Skeletal muscle tissue (tissue), 4 donors: ENCODE measurements around the gene FKBP2. TPM values are rescaled to one million over a fixed set of nuclear protein-coding genes. Genes with fewer than 3 reads are reported as not detected.

Experiments
- H3K27ac ChIP-seq: one replicate; pipeline ENCODE4 v1.7.0; 2013; ENCODE audit warnings: mild to moderate bottlenecking, low read depth, low read length, inconsistent platforms
- H3K27me3 ChIP-seq, 3 donors: one replicate each; pipeline ENCODE4 v1.7.0; 2013; ENCODE audit warnings: low read length in 3 of 3; ENCODE audit not compliant: control insufficient read depth in 3 of 3, insufficient read depth in 3 of 3
- H3K36me3 ChIP-seq, 3 donors: one replicate each; pipeline ENCODE4 v1.7.0; 2013; ENCODE audit warnings: low read length in 3 of 3; ENCODE audit not compliant: control insufficient read depth in 3 of 3, insufficient read depth in 3 of 3
- H3K4me1 ChIP-seq, 3 donors: one replicate each; pipeline ENCODE4 v1.7.0; 2013; ENCODE audit warnings: low read length in 3 of 3, mild to moderate bottlenecking in 3 of 3; ENCODE audit not compliant: control insufficient read depth in 3 of 3, insufficient read depth in 3 of 3
- H3K4me3 ChIP-seq, 3 donors: one replicate each; pipeline ENCODE4 v1.7.0; 2013; ENCODE audit warnings: low read length in 3 of 3
- H3K9ac ChIP-seq, 3 donors: one replicate each; pipeline ENCODE4 v1.7.0; 2013; ENCODE audit warnings: low read length in 3 of 3, mild to moderate bottlenecking in 3 of 3, moderate library complexity in 2 of 3, low read depth in 1 of 3
- H3K9me3 ChIP-seq, 3 donors: one replicate each; pipeline ENCODE4 v1.7.0; 2013; ENCODE audit warnings: low read length in 3 of 3; ENCODE audit not compliant: control insufficient read depth in 3 of 3
- total RNA-seq: library from RNA; depleted of rRNA; stranded (reverse); fragments of >200 nt; gene quantifications from one replicate; pipeline ENCODE4 v1.2.3, GENCODE V29; 2014
- donor health status: Osteomylitis.

The FKBP2 gene
- total RNA-seq, 1 donor from 2014 or later: 26.1 TPM

DNA sequence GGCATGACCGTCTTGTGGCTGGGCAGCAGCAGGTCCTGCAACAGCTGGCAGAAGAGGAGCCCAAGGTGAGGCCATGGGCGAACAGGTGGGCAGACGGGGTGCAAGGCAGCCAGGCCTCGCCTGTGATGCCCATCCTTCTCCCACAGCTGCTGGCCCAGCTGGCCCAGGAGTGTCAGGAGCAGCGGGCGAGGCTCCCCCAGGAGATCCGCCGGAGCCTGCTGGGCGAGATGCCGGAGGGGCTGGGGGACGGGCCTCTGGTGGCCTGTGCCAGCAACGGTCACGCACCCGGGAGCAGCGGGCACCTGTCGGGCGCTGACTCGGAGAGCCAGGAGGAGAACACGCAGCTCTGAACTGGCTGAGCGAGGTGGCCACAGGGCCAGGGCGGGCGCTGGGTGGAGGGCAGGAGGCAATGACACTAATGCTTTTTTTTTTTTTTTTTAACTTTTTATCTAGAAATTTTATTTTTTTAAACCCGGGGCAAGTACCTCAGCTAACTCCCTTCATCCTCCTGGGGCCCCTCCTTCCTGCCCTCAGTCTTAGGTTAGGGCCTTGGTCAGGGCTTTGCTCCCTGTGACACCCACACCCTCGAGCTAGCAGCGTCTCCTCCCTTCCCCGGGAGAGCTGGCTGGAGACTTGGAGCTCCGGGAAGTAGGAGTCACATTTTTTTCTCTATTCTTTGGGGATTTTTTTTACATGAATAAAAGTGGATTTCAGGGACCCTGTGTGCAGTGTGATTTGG lies 26.5 kb downstream of the FKBP2 start:
- Histone ChIP-seq H3K9ac (peak overlapping the region; percentile 33 to 91 (median 38)), H3K4me1 (peaks cover 23 to 32% (median 31%) of the 10 kb centered on the region in 3 donors), H3K27ac (peak overlapping the region; percentile 96), H3K9me3 (no peaks in the 10 kb centered on the region), H3K4me3 (no peak overlapping the region), H3K27me3 (no peaks in the 10 kb centered on the region), H3K36me3 (peaks cover 19 to 28% (median 27%) of the 10 kb centered on the region in 3 donors)

DNA sequence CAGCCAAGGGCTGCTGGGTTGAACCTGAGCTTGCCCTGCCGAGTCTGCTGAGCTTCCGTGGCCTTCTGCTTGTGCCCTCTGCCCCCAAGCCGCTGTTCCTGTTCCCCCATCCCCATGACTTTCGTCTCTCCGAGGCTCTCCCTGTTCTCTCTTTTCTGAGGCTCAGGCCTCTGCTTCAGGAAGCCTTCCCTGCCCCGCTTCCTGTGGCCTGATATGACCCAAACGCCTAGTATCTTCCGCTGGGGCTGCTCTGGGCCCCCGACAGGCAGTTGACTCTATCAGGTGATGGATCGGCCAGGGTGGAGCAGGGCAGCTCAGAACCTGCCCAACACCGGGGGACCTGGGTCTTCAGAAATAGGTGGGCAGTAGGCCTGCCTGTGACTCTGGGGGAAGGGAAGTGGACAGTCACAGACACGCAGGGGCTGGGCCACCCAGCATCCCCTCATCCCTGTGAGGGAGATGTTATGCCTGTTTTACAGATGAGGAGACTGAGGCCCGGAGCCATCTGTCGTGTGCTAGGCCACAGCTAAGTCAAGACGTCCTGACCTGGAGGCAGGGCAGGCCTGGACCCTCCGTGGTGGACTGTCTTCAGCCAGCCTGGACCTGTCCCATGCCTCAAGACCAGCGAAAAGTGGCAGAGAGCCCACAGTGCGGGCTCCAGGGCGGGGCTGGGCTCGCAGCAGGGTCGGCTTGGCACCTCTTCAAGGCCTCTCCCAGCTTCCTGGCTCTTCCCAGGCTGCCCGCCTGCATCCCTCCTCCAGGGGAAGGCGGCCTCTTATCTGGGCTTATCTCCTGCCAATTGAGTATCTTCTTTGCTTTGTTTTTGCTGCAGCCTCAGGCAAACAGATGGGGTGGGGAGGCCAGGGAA lies 27.4 kb downstream of the FKBP2 start:
- peak overlapping the region; percentile 87 to 91 (median 90) for H3K9ac ChIP-seq
- H3K27ac ChIP-seq: peak overlapping the region; percentile 96
- H3K36me3 ChIP-seq: peaks cover 13 to 23% (median 19%) of the 10 kb centered on the region in 3 donors
- H3K27me3 ChIP-seq: no peaks in the 10 kb centered on the region
- peak overlapping the region; percentile 78 to 84 (median 80) for H3K4me3 ChIP-seq
- peaks cover 24 to 34% (median 32%) of the 10 kb centered on the region in 3 donors for H3K4me1 ChIP-seq
- H3K9me3 ChIP-seq: no peaks in the 10 kb centered on the region

DNA sequence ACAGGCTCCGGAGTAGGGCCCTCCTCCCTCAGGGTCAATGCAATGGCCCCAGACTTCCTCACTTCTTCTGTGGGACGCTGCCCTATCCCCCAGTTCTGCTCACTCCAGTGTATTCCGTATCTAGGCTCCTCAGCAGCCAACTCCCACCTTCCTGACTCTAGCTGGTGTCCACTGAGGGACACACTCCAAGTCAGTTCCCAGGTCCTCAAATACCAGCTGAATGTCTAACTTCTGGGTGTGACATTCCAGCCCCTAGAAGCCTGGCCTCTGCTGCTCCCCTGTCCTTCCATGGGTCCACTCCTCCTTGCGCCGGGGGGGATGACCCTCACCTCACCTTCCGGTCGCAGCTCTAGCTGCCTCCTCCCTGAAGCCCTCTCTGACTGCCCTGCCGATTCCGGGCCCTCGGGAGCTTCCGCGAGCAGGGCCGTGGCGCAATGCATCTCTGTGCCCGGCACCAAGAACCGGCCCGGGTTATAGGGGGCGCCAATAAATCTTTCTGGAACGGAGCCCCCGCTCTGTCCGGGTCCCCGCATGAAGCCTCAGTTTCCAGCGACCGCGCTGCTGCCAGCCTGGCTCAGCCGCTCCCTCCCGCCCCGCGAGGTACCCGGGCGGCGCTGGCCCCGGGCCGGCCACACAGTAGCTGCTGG lies 28.1 kb downstream of the FKBP2 start:
- peaks cover 24 to 34% (median 32%) of the 10 kb centered on the region in 3 donors for H3K4me1 ChIP-seq
- H3K36me3 ChIP-seq: peaks cover 9 to 19% (median 16%) of the 10 kb centered on the region in 3 donors
- peak overlapping the region; percentile 96 for H3K27ac ChIP-seq
- H3K4me3 ChIP-seq: peak overlapping the region; percentile 78 to 84 (median 80)
- H3K27me3 ChIP-seq: no peaks in the 10 kb centered on the region
- peak overlapping the region; percentile 87 to 91 (median 90) for H3K9ac ChIP-seq
- H3K9me3 ChIP-seq: no peaks in the 10 kb centered on the region

DNA sequence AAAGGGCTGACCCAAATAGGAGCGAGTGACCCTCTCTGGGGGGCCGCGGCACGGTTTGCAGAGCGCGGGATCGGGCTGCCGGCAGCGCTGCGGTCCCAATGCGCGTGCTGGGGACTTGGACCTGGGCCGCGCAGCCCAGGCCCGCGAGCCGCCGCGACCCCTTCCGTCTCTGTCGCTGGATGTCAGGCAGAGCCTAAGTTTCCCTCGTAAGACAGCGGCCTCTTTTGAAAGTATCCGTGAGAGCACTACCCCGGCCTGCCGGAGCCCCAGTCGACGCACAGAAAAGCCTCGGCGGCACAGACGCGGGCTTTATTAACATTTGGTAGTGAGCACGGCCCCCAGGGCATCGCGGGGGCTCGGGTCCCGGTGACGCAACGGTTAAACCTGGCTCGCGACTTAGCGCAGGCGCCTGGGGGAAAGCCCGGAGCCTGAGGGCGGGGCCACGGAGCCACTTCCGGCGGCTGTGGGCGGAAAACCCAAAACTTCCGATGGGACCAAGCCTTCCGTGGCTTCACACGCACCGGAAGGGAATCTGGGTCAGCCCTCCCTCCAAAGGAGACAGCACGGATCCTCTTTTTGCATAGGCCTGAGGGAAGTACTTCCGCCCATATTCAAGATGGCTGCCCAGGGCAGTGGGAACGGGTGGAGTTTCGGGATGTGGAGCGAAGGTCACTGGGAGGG lies 28.8 kb downstream of the FKBP2 start:
- peak overlapping the region; percentile 95 to 96 (median 96) for H3K9ac ChIP-seq
- H3K4me1 ChIP-seq: peaks cover 24 to 34% (median 32%) of the 10 kb centered on the region in 3 donors
- peak overlapping the region; percentile 98 to 99 (median 98) for H3K4me3 ChIP-seq
- H3K27me3 ChIP-seq: no peaks in the 10 kb centered on the region
- peak overlapping the region; percentile 96 for H3K27ac ChIP-seq
- H3K9me3 ChIP-seq: no peaks in the 10 kb centered on the region
- peaks cover 9 to 19% (median 13%) of the 10 kb centered on the region in 3 donors for H3K36me3 ChIP-seq

DNA sequence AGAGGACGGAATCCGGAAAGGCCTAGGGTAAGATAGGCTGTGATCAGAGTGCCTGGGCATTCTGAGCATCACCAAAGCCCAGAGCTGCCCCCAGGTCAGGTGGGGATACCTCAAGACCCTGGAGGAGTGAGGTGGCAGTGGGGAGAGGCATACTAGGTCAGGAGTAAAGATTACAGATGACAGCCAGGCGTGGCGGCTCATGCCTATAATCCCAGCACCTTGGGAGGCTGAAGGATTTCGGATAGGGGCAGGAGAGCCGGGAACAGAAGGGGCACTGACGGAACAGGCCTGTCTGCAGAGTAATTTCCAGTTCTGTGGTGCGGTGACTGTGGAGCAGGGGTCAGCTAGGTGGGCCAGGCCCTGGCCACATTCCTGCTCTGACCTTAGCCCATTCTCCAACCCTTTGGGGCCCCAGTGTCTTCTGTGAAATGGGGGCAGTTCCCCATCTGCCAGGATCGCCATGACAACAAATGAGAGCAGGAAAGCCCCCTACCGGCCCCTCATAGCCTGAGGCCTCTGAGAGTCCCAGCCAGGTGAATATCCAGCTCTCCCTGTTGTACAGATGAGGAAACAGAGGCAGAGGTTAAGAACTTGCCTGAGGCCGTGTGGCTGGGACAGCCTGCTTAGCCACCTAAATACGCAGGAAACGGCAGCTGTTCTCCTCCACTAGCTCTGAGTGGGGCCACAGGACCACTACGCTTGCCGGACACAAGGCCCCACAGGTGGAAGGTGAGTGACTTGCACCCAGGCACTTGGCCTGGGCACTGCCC lies 34.3 kb downstream of the FKBP2 start:
- H3K4me1 ChIP-seq: peaks cover 8 to 16% (median 10%) of the 10 kb centered on the region in 3 donors

DNA sequence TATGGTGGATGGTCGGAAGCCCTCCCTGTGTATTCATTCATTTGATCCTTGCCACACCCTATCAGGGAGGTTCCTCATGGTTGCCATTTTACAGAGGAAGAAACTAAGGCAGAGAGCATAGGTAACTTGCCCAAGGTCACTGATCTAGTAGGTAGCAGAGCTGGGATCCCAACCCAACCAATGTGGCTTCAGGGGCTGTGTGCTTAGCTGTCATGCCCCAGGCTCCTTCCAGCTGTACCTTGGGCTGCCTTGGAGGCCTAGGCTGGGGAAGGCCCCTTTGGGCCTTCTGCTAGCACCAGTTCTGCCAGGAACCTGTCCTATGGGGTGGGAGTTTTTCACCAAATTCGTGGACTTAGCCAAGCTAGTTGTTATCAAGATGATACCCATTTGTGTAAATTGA lies 34.9 kb downstream of the FKBP2 start:
- Histone ChIP-seq H3K4me3 (no peak overlapping the region), H3K9ac (no peak overlapping the region), H3K27ac (no peak overlapping the region), H3K27me3 (no peaks in the 10 kb centered on the region), H3K36me3 (peaks cover 17 to 29% (median 19%) of the 10 kb centered on the region in 3 donors), H3K9me3 (no peaks in the 10 kb centered on the region), H3K4me1 (peaks cover 8 to 13% (median 8%) of the 10 kb centered on the region in 3 donors)

More for the DNA sequence above, 34.3 kb downstream of the FKBP2 start:
- no peak overlapping the region for H3K27ac ChIP-seq
- peak overlapping the region in 1 of 3 donors; percentile 5 for H3K9ac ChIP-seq
- no peak overlapping the region for H3K4me3 ChIP-seq
- H3K9me3 ChIP-seq: no peaks in the 10 kb centered on the region
- H3K36me3 ChIP-seq: peaks cover 17 to 29% (median 19%) of the 10 kb centered on the region in 3 donors
- no peaks in the 10 kb centered on the region for H3K27me3 ChIP-seq

DNA sequence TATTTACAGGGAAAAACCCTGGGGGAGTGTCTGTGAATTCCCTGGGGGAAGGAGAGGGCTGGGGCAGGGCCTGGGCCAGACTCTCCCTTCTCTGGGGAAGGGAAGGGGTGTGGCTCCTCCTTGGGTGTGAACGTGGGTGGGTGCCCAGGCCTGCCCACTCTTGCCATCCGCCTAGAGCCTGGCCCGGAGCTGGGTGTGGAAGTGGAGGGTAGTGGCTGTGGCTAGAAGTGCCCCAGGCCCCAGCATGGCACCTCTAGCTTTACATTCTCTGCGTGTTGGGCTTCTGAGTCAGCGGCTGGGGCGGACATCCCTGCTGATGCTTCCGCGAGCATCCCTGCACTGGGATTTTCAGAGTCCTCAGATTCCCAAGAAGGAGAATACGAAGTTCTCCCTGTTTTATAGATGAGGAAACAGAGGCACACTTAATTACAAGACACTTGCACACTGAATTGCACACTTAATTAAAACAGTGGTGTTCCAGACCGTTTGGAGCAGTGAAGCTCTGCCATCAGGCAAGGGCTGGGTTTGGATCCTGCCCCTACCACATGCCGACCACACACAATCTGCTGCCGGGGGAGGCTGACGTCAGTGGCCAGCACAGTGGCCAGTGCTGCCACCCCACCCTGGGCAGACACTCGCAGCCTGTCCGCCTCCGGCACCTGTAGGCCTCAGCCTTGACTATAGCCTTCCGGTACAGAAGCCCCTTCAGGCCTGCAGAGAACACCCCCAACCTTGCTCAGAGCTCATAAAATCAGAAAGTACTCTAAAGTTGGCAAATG lies 35.9 kb downstream of the FKBP2 start:
- H3K36me3 ChIP-seq: peaks cover 17 to 29% (median 19%) of the 10 kb centered on the region in 3 donors
- H3K9ac ChIP-seq: peak overlapping the region in 1 of 3 donors; percentile 8

DNA sequence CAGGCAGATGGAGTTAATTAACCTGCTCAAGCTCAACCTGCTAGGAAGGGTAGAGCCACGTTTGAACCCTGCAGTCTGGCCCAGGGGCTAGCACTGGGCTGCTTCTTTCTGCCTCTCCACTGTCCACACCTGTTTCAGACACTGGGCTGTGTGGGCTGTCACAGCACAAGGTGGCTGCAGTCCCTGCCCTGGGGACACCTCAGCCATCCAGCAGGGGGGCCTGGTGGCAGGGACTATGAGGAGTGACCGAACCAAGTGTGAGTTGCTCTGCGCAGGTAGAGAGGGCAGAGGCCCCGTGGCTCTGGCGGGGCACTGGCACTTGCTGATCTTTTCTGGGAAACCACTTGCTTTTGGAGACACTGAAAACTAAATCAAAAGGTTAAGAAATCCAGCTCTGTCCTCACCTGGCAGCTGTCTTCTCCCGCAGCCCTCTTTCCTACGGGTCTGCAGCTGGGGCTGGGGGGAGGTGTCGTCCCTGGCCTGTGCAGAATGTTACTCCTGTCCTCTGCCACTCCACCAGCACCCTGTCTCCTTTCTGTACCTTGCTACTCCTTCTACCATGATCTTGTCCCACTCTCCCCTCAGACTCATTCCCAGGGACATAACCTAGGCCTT lies 37.8 kb downstream of the FKBP2 start:
- no peak overlapping the region for H3K27ac ChIP-seq
- peak overlapping the region in 1 of 3 donors; percentile 33 for H3K9ac ChIP-seq
- H3K9me3 ChIP-seq: no peaks in the 10 kb centered on the region
- no peaks in the 10 kb centered on the region for H3K27me3 ChIP-seq
- no peak overlapping the region for H3K4me3 ChIP-seq
- peaks cover 22 to 24% (median 23%) of the 10 kb centered on the region in 3 donors for H3K36me3 ChIP-seq
- peaks cover 7 to 10% (median 9%) of the 10 kb centered on the region in 3 donors for H3K4me1 ChIP-seq

More for the DNA sequence above, 35.9 kb downstream of the FKBP2 start:
- Histone ChIP-seq H3K4me1 (peaks cover 4 to 8% (median 6%) of the 10 kb centered on the region in 3 donors), H3K4me3 (no peak overlapping the region), H3K9me3 (no peaks in the 10 kb centered on the region), H3K27me3 (no peaks in the 10 kb centered on the region), H3K27ac (no peak overlapping the region)
